GM12878 (cell line): Measurements from ENCODE around the gene VPS16.

ENCODE experiments used
- CREM ChIP-seq: IDR thresholded peaks from 2 replicates; pipeline ENCODE4 v1.6.1; 2014; ENCODE audit warnings: antibody characterized with exemption, low read depth
- NR2C1 ChIP-seq: fragments of 450-650 bp; IDR thresholded peaks from 2 replicates; pipeline ENCODE4 v1.6.1; 2017; ENCODE audit warnings: antibody characterized with exemption, mild to moderate bottlenecking, moderate library complexity
- POLR2A ChIP-seq: IDR thresholded peaks from 2 replicates; pipeline ENCODE4 v1.6.1; 2011; ENCODE audit warnings: low read depth, mild to moderate bottlenecking, low read length
- TF ChIP-seq, protein P1 (sequence below): IDR thresholded peaks from 2 replicates; pipeline ENCODE4 v1.6.1; 2012; ENCODE audit warnings: low read length, inconsistent platforms

DNA sequence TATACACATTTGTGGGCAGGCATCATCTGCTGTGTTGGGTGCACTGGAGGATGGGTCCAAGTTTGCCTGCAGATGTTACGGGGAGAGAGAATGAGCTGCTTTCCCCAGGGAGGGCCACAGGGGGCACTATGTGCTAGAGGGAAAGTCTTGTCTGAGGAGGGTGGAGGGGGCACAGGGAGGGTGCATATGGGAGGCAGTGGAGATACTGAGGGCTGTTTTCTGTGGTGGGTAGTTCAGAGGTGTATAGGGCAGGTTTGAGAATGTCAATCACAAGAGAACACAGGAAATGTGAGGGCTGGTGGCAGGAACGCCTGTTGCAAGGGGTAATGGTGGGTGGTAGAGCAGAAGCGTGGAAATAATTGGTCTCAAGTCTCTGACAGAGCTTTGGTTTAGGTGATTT lies 25.1 kb downstream of the VPS16 start:
- TF ChIP-seq, protein P1, sequence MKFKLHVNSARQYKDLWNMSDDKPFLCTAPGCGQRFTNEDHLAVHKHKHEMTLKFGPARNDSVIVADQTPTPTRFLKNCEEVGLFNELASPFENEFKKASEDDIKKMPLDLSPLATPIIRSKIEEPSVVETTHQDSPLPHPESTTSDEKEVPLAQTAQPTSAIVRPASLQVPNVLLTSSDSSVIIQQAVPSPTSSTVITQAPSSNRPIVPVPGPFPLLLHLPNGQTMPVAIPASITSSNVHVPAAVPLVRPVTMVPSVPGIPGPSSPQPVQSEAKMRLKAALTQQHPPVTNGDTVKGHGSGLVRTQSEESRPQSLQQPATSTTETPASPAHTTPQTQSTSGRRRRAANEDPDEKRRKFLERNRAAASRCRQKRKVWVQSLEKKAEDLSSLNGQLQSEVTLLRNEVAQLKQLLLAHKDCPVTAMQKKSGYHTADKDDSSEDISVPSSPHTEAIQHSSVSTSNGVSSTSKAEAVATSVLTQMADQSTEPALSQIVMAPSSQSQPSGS, result no peak
- TF ChIP-seq CREM (no peak), POLR2A (no peak), NR2C1 (no peak)
